Natural killer cell (primary cell): ENCODE results near the gene ZNF595. TPM values are rescaled to one million over a fixed set of nuclear protein-coding genes. Genes with fewer than 3 reads are reported as not detected.
"Not testable (repeated sequence)": the region's sequence is repeated elsewhere in the genome, so short reads cannot be mapped to it uniquely, and the experiment has no call there.

Experiments
- ATAC-seq, 3 donors: fragments of 150-1000 bp in 2 of 3; fragments of 200-7000 bp in 1 of 3; cut with Tn5 transposase; 1 replicate in 1 of 3; 2 replicates in 2 of 3; pipeline ENCODE4 v1.10.0; 2021; ENCODE audit warnings: mild to moderate bottlenecking in 2 of 3, moderate library complexity in 2 of 3
- DNase-seq, 2 donors: peaks; one replicate each; pipeline versions ENCODE4 v3.0.0 to v3.0.0-alpha.2; 2013 to 2021; ENCODE audit warnings: mixed read lengths in 1 of 2
- H3K27ac ChIP-seq: one replicate; pipeline ENCODE4 v1.5.1; 2013; ENCODE audit warnings: mild to moderate bottlenecking, low read length
- H3K27me3 ChIP-seq: one replicate; pipeline ENCODE4 v1.6.1; 2013; ENCODE audit warnings: low read length; ENCODE audit not compliant: control insufficient read depth, insufficient read depth
- H3K36me3 ChIP-seq: one replicate; pipeline ENCODE4 v1.6.1; 2013; ENCODE audit warnings: low read length; ENCODE audit not compliant: control insufficient read depth, insufficient read depth
- H3K4me1 ChIP-seq: one replicate; pipeline ENCODE4 v1.6.1; 2013; ENCODE audit warnings: low read length; ENCODE audit not compliant: control insufficient read depth, insufficient read depth
- H3K4me3 ChIP-seq: one replicate; pipeline ENCODE4 v1.5.1; 2013; ENCODE audit warnings: low read length
- H3K9me3 ChIP-seq: one replicate; pipeline ENCODE4 v1.6.1; 2013; ENCODE audit warnings: low read length; ENCODE audit not compliant: control insufficient read depth, insufficient read depth
- H3K27ac Mint-ChIP-seq, 2 donors: one replicate each; pipeline ENCODE4 v1.8.0; 2022; ENCODE audit warnings: mild to moderate bottlenecking in 2 of 2, mixed read lengths in 2 of 2, moderate library complexity in 1 of 2
- H3K27me3 Mint-ChIP-seq, 2 donors: one replicate each; pipeline ENCODE4 v1.8.0; 2022; ENCODE audit warnings: low read depth in 2 of 2, mixed read lengths in 2 of 2
- H3K36me3 Mint-ChIP-seq: one replicate; pipeline ENCODE4 v1.8.0; 2022; ENCODE audit warnings: mixed read lengths
- H3K4me1 Mint-ChIP-seq, 2 donors: one replicate each; pipeline ENCODE4 v1.8.0; 2022; ENCODE audit warnings: mixed read lengths in 2 of 2
- H3K4me3 Mint-ChIP-seq: one replicate; pipeline ENCODE4 v1.8.0; 2022; ENCODE audit warnings: mild to moderate bottlenecking, moderate library complexity, mixed read lengths
- H3K9me3 Mint-ChIP-seq, 2 donors: one replicate each; pipeline ENCODE4 v1.8.0; 2022; ENCODE audit warnings: mixed read lengths in 2 of 2
- WGBS: methylation state at CpG from one replicate; pipeline ENCODE4 v1.1.7; 2013; ENCODE audit warnings: missing lambda C conversion rate; ENCODE audit not compliant: insufficient coverage; 5-methylcytosine and 5-hydroxymethylcytosine counted together
- intact Hi-C: fragments of 100-400 bp; cut with micrococcal nuclease; formaldehyde crosslinking; loops from one replicate; pipeline ENCODE4 v1.14.2; 2022
- total RNA-seq, 4 donors: library from RNA; stranded (reverse); fragments of 120-200 nt in 1 of 4; gene quantifications; one replicate each; pipeline versions ENCODE4 v1.2.3 to v1.2.4, GENCODE V29; 2013 to 2022
- TF ChIP-seq, protein P1 (sequence below): fragments of 200-600 bp; IDR thresholded peaks from one replicate; pipeline ENCODE4 v1.8.0; 2022; ENCODE audit warnings: antibody characterized with exemption

ZNF595 gene
- 10 to 100 TPM; 23.0 to 91.2 (median 38.0) TPM for total RNA-seq
- total RNA-seq (2013) = 80.4 TPM

GRCh38 chr4:52804-53479, at the start of gene ZNF595:
Gene ZNF595, plus strand, starts transcription at chr4:53321. Its CDS starts 168 bp downstream, at chr4:53489.
- DNase-seq (peak in 1 of 2 donors; percentile 46), ATAC-seq (peak; percentile 86 to 93 (median 91))
- 78% methylated on average over 9 of the region's 29 CpGs for WGBS
- H3K36me3 ChIP-seq, H3K4me3 Mint-ChIP-seq, H3K27me3 Mint-ChIP-seq, intact Hi-C loops, H3K27me3 ChIP-seq, H3K9me3 ChIP-seq, H3K27ac ChIP-seq, H3K9me3 Mint-ChIP-seq, H3K4me1 Mint-ChIP-seq, H3K36me3 Mint-ChIP-seq, H3K4me1 ChIP-seq, H3K27ac Mint-ChIP-seq: not testable (repeated sequence)
- H3K4me3 ChIP-seq = peak within 1 kb of the TSS; percentile 8

DNA sequence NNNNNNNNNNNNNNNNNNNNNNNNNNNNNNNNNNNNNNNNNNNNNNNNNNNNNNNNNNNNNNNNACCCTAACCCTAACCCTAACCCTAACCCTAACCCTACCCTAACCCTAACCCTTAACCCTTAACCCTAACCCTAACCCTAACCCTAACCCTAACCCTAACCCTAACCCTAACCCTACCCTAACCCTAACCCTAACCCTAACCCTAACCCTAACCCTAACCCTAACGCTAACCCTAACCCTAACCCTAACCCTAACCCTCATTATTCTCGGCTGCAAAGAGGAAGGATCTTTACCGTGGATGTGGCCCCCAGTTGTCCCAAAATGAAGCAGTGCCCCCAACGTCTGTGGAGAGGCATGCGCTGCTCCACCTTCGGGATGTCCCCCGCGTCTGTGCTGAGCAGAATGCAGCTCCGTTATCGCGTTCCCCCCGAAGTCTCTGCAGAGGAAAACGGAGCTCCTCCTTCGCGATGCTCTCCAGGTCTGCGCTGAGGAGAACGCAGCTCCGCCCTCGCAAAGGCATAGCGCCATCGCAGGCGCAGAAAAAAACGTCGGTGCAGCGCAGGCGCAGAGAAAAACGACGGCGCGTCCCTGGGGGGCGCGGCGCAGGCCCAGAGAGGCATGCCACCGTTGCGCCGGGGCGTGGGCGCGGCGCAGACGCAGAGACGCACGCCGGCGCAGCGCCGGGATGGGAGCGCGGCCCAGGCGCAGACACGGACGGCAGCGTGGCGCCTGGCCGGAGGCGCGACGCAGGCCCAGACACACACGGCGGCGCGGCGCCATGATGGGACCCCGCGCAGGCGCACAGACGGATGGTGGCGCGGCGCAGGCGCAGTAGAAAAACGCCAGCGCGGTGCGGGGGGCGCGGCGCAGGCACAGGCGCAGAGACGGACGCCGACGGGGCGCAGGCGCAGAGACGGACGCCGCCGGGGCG, 42.9 kb upstream of the ZNF595 start:
- H3K27me3 ChIP-seq, H3K27ac Mint-ChIP-seq, H3K9me3 Mint-ChIP-seq, H3K27me3 Mint-ChIP-seq, H3K36me3 ChIP-seq, H3K4me3 Mint-ChIP-seq, H3K4me1 Mint-ChIP-seq, H3K27ac ChIP-seq, H3K36me3 Mint-ChIP-seq, H3K4me3 ChIP-seq, H3K4me1 ChIP-seq, H3K9me3 ChIP-seq, intact Hi-C loops: not testable (repeated sequence)
- 77% methylated on average over 73 of the region's 90 CpGs for WGBS
- DNase-seq (peak in 1 of 2 donors; percentile 20), ATAC-seq (peak in 1 of 3 donors; percentile 37)

- H3K27ac Mint-ChIP-seq, H3K27me3 Mint-ChIP-seq, ATAC-seq, H3K9me3 Mint-ChIP-seq, intact Hi-C loops, DNase-seq, H3K4me3 Mint-ChIP-seq, H3K9me3 ChIP-seq, H3K27me3 ChIP-seq, H3K36me3 Mint-ChIP-seq, H3K4me1 ChIP-seq, H3K4me1 Mint-ChIP-seq, H3K4me3 ChIP-seq, H3K36me3 ChIP-seq, H3K27ac ChIP-seq: not testable (repeated sequence)
- WGBS = 78% methylated on average over 54 of the region's 123 CpGs
Observed at GRCh38 chr4:11095-11815, 41.9 kb upstream of the ZNF595 start.

DNA sequence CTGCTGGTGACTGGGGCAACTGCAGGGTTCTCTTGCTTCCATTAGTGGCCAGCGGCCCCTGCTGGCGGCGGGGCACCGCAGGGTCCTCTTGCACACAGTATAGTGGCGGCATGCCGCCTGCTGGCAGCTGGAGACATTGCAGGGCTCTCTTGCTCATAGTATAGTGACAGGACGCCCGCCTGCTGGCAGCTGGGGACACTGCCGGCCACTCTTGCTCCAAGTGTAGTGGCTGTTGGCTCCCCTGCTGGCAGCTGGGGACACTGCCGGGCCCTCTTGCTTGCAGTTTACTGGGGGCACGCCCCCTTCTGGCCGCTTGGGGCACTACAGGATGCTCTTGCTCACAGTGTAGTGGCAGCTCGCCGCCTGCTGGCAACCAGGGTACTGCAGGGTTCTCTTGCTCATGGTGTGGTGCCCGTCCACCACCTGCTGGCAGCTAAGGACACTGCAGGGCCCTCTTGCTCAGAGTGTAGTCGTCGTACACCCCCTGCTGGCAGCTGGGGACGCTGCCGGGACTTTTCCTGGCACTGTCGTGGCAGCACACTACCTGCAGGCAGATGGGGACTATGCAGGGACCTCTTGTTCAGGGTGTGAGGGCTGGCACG, 41.2 kb upstream of the ZNF595 start:
- TF ChIP-seq, protein P1, sequence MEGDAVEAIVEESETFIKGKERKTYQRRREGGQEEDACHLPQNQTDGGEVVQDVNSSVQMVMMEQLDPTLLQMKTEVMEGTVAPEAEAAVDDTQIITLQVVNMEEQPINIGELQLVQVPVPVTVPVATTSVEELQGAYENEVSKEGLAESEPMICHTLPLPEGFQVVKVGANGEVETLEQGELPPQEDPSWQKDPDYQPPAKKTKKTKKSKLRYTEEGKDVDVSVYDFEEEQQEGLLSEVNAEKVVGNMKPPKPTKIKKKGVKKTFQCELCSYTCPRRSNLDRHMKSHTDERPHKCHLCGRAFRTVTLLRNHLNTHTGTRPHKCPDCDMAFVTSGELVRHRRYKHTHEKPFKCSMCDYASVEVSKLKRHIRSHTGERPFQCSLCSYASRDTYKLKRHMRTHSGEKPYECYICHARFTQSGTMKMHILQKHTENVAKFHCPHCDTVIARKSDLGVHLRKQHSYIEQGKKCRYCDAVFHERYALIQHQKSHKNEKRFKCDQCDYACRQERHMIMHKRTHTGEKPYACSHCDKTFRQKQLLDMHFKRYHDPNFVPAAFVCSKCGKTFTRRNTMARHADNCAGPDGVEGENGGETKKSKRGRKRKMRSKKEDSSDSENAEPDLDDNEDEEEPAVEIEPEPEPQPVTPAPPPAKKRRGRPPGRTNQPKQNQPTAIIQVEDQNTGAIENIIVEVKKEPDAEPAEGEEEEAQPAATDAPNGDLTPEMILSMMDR = peak; percentile 41
- H3K27ac ChIP-seq, H3K4me1 Mint-ChIP-seq, intact Hi-C loops, H3K9me3 Mint-ChIP-seq, H3K4me1 ChIP-seq, H3K4me3 ChIP-seq, H3K36me3 Mint-ChIP-seq, H3K9me3 ChIP-seq, H3K27ac Mint-ChIP-seq, H3K27me3 Mint-ChIP-seq, H3K4me3 Mint-ChIP-seq, H3K27me3 ChIP-seq, H3K36me3 ChIP-seq: not testable (repeated sequence)
- 69% methylated on average over 13 of the region's 21 CpGs for WGBS
- peak; percentile 80 to 85 (median 82) for ATAC-seq
- peak in 1 of 2 donors; percentile 34 for DNase-seq

DNA sequence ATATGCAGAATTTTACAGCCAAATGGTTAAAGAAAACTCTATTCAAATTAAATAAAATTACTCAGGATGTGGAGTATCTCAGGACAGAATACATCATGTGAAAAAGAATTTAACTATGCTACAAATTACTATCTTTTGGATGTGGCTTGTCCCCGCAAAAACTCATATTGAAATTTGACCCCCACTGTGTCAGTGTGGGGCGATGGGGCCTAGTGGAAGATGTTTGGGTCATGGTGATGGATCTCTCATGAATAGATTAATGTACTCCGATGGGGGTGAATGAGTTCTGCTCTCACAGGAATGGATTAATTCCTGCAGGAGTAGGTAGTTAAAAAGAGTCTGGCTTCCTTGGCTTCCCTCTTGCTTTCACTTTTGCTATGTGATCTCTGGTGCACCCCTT, 35.0 kb upstream of the ZNF595 start:
- H3K27me3 Mint-ChIP-seq, H3K4me3 Mint-ChIP-seq, H3K9me3 Mint-ChIP-seq, H3K4me1 ChIP-seq, H3K36me3 ChIP-seq, H3K4me1 Mint-ChIP-seq, H3K9me3 ChIP-seq, H3K27ac Mint-ChIP-seq, DNase-seq, H3K36me3 Mint-ChIP-seq, H3K27ac ChIP-seq, H3K4me3 ChIP-seq, intact Hi-C loops, ATAC-seq, H3K27me3 ChIP-seq: not testable (repeated sequence)
- 89% methylated on average over 2 of the region's 3 CpGs for WGBS

- 70% methylated on average over 1 of the region's 1 CpG for WGBS
- H3K4me3 ChIP-seq, H3K9me3 ChIP-seq, H3K36me3 ChIP-seq, H3K4me1 ChIP-seq, H3K4me3 Mint-ChIP-seq, H3K4me1 Mint-ChIP-seq, H3K27me3 Mint-ChIP-seq, ATAC-seq, DNase-seq, H3K27ac Mint-ChIP-seq, H3K36me3 Mint-ChIP-seq, H3K27me3 ChIP-seq, intact Hi-C loops, H3K27ac ChIP-seq, H3K9me3 Mint-ChIP-seq: not testable (repeated sequence)
Observed at GRCh38 chr4:18589-18988, 34.5 kb upstream of the ZNF595 start.
